Stimulated activated naive CD8-positive, alpha-beta T cell treated with anti-CD3 and anti-CD28 coated beads, Interleukin-15, Interleukin-2, amounts not matched to agents 100 U/mL and 50 U/mL, for 24 hours (primary cell): ENCODE data around the gene CIDEB.
"Not testable (repeated sequence)": the region's sequence is repeated elsewhere in the genome, so short reads cannot be mapped to it uniquely, and the experiment has no call there.

Experiments used
- ATAC-seq: fragments of 150-1000 bp; cut with Tn5 transposase; one replicate; pipeline ENCODE4 v1.10.0; 2021
- DNase-seq: peaks from one replicate; pipeline ENCODE4 v3.0.0; 2021

The CIDEB gene, protein sequence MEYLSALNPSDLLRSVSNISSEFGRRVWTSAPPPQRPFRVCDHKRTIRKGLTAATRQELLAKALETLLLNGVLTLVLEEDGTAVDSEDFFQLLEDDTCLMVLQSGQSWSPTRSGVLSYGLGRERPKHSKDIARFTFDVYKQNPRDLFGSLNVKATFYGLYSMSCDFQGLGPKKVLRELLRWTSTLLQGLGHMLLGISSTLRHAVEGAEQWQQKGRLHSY

DNA sequence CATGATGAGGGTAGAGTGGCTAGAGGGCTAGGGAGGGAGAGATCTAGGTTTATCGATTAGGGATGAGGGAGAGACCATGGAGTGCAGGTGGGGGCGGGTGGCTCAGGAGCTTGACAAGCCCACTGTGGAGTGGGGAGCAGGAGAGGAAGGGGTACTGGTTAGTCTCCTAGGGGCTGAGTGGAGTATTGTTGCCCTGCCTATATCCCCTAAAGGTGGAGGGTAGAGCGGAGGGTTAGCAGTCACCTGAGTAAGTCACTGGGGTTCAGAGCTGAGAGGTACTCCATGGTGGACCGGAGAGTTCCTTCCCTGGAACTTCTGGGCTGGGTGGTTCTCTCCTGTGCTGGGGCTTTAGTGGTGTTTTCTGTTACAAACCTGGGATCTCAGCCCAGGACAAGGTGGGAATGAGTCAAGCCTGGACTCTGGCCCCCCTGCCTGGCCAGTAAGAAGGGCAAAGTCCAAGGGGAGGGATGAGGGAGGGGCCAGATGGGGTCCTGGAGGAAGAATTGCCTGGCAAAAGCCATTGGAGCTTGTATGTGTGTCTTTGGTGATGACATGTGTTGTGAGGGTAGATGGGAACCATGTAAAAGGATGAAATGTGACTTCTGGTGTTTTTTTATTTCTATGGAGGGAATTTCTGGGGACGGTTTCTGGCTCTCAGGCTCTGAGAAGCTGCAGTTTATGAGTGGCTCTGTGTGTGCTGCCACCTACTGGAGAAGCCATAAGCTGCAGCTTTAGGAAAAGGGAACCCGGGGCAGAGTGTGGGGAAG, at the start of gene CIDEB:
Gene CIDEB, minus strand, starts transcription at position 403 of the 767 bp plus-strand sequence. Its CDS starts 119 bp downstream, at position 284.
- ATAC-seq = peak; percentile 17
- DNase-seq = peak; percentile 69

DNA sequence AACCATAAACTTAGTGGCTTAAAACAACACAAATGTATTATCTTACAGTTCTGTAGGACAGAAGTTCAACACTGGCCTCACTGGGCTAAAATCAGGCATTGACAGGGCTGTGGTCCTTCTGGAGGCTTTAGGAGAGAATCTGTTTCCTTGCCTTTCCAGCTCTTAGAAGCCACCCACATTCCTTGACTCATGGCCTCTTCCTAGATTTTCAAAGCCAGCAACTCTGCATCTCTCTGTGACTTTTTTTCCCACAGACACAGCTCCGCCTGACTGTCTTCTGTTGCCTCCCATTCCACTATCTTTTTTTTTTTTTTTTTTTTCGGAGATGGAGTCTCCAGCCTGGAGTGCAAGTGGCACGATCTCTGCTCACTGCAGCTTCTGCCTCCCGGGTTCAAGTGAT, 48.4 kb upstream of the CIDEB start:
- DNase-seq (no peak), ATAC-seq (no peak)

DNA sequence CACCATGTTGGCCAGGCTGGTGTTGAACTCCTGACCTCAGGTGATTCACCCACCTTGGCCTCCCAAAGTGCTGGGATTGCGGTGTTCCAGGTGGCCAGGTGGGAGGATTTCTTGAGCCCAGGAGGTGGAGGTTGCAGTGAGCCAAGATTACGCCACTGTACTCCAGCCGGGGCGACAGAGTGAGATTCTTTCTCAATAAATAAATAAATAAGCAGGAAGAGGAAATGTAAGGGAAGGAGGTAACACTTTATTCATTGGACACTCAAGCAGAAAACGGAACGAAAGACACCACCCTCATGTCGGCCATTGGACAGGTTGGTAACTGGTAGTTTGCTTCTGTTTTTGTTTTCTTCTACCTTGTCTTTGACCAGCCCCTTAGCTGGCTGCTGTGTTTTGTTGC, 47.2 kb upstream of the CIDEB start:
- no peak for DNase-seq
- no peak for ATAC-seq

GRCh38 chr14:24354482-24354825, 46.7 kb upstream of the CIDEB start:
- DNase-seq, ATAC-seq: not testable (repeated sequence)

- ATAC-seq = no peak
- DNase-seq = no peak
Observed at GRCh38 chr14:24353559-24354481, 46.0 kb upstream of the CIDEB start.

- ATAC-seq (no peak), DNase-seq (no peak)
Observed at GRCh38 chr14:24351517-24351916, 43.7 kb upstream of the CIDEB start.

DNA sequence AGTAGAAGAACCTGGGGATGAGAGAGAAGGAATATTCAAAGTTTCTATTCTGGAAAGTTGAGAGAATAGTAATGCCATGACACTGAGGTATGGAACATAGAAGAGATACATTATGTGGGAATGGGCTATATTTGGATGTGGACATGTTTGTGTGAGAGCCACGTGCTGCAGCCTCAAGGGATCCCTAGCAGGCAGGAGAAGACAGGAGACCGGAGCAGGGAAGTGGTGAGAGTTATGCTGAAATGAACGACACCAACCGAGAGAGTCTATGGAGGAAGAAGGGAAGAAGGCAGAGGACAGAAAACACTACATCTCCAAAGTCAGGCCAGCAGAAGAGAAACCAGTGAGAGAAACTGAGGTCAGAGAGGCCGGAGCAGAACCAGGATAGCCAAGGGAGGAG, 42.0 kb upstream of the CIDEB start:
- no peak for ATAC-seq
- DNase-seq = no peak

GRCh38 chr14:24348186-24348585, 40.4 kb upstream of the CIDEB start:
- no peak for DNase-seq
- no peak for ATAC-seq

DNA sequence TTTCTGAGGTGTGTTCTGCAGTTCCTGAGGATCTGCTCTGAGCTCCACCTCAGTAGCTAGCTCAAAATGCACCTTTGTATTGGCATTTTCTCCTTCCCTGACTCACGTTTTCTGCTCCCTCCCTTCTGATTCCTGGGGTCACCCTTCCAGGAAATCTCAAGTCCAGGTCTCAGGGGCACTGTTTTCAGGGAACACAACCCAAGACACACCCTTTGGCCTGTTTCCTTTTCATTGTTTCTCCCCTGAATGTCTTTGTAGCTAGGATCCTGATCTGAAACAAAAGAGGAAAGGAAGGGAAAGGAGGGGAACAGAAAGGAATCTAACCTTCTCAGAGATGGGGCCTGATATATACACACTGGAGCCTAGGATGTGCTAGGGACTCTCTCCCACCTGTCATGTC, 39.4 kb upstream of the CIDEB start:
- ATAC-seq (no peak), DNase-seq (no peak)

GRCh38 chr14:24343795-24344660, 36.3 kb upstream of the CIDEB start:
- DNase-seq = no peak
- no peak for ATAC-seq

- ATAC-seq (no peak), DNase-seq (no peak)
Observed at GRCh38 chr14:24342889-24343288, 35.1 kb upstream of the CIDEB start.

GRCh38 chr14:24340606-24341005, 32.8 kb upstream of the CIDEB start:
- DNase-seq = no peak
- no peak for ATAC-seq

DNA sequence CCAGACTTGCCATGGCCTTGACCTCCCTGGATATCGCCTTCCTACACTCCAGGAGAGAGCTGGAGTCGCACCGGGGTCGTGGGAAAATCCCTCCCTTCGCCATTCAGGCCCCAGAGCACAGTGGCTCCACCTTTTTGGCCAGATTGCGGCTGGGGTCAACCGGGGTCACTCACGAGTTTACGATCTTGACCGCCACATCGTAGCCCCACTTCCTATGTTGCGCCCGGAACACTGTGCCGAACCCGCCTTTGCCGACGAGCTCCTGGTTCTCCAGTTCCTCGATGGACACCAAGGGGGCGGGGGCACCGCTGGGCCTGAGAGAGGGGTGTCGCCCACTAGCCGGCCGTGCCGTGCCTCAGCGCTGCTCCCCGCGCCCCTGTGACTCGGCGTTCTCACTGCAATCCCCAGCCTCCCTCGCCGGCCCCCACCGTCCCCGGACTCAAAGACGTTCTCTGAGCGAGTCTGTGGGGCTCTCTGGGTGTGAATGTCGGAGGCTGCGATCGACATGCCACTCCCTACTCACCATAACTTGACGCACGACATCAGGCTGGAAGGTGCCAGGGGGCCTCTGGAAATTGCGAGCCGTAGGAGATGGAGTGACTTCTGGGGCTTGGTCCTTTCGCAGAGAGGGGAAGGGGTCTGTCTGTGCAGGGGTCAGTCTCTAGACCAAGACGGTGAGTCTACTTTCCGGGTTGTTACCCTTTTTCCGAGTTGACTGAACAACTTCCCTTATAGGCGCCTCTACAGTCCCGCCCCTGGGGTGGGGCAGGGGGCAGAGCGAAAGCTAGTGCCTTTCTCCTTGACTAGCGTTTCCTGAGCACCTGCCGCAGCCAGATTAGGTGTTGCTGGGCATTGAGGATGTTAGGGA, 31.7 kb upstream of the CIDEB start, which contains the start of gene RIPK3:
Gene RIPK3, minus strand, starts transcription at position 708 of the 868 bp plus-strand sequence. Its CDS starts 165 bp downstream, at position 543.
- ATAC-seq (peak; percentile 81), DNase-seq (peak; percentile 70)

DNA sequence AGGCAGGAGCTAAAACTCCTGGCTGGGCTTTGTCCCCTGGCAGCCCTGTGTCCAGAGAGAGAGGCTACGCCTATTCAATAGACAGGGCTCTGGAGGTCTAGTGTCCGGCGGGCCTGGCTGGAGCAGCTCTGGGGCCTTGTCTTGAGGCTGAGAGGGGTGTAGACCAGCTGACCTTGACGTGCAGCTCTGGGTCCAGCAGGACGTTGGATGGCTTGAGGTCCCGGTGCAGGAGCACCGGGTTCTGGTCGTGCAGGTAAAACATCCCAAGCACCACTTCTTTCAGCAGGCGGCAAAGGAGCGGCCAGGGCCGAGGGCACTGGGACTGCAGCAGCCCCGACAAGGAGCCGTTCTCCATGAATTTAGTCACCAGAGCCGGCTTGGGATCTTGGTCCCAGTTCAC, 31.1 kb upstream of the CIDEB start:
- DNase-seq (no peak), ATAC-seq (no peak)

- ATAC-seq = no peak
- no peak for DNase-seq
Observed at GRCh38 chr14:24337824-24338175, 30.0 kb upstream of the CIDEB start.

- no peak for ATAC-seq
- no peak for DNase-seq
Observed at GRCh38 chr14:24337144-24337823, 29.5 kb upstream of the CIDEB start.

DNA sequence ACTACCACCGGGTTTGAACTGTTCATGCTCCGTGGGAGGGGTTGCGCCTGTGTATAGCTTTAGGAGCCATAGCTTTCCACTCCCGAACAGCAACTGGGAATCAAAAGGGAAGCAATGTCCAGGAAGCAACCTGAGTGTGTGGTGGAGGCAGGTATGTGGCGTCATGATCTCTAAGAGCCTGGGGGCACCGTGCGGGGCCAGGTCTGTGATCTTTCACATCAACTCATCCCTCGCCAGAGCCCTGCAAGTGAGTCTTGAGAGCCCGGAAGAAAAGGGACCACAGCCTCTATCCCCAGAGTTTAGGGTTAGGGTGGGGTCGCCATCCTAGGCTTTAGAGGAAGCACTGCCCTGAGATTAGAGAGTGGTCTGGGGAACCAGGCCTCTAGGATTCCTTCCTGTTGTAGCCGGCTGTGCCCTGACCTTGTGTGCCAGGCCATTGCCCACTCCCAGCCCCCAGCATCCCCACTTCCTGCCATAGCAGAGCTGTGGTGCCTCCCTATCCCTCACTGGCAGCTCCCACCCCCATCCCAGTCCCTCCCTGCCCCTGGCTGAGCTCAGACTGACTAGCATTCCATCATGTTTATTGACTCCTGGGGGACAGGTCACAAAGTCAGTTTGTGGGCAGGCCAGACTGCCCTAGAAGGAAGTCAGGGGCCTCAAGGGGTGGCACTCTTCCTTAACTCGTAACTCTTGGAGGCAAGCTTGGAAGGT, 27.8 kb upstream of the CIDEB start:
- ATAC-seq (no peak), DNase-seq (no peak)

DNA sequence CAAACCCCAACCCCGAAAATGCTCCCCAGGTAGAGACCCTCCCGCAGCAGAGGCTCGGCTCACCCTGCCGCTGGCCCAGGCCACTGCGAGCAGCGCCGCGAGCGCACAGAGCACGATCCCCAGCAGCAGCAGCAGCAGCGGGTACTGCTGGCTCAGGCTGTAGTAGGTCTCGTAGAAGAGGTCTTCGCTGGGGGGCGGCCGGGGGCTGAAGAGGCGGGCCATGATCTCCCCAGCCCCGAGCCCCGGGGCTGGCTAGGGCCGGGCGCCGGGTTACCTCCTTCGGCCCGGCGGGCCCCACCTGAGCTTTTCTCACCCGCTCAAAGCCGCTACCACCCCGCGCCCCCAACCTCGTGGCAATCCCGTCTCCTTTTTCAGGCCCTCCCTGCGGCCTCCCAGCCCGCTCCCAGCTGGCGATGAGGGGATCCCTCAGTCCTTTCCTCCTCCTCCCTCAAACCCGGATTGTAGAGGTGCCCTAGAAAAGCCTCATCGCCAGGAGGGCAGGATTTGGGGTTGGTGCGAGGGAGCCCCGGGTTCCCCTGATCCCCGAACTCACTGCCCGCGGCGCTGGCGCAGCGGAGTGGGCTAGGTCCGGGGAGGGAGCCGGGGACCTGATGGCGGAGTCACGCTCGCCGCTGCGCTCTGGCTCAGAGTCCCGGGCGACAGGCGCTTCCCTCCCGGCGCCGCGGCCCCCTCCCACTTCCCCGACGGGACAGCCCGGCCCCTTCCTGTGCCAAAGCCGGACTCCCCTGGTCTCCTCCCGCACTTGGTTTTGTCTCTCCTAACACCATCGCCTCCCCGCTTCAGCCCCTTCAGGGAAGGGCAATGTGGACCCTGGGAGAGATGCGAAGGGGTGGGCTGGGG, 26.9 kb upstream of the CIDEB start, which contains the start of gene ADCY4:
Gene ADCY4, minus strand, starts transcription at position 641 of the 861 bp plus-strand sequence. Its CDS starts 419 bp downstream, at position 222.
- ATAC-seq (no peak), DNase-seq (peak; percentile 28)
